Right lobe of liver (tissue), 4 donors: ENCODE data around the gene MAPK14.

Experiments used
- POLR2A ChIP-seq: fragments of 450-650 bp; IDR thresholded peaks from one replicate; pipeline ENCODE4 v1.6.1; 2017; ENCODE audit warnings: antibody characterized with exemption, mild to moderate bottlenecking
- TF ChIP-seq, protein P1 (sequence below), 4 donors: fragments of 200-600 bp in 3 of 4; fragments of 450-650 bp in 1 of 4; IDR thresholded peaks; one replicate each; pipeline versions ENCODE4 v1.5.1 to v1.8.0; 2016 to 2022; ENCODE audit warnings: antibody characterized with exemption in 4 of 4, mild to moderate bottlenecking in 2 of 4
- donor health status: DM: no; HTN: no; CAD: no.
- donor health status: DM: no; HTN: no; CAD: no.
- donor health status: DM: no; HTN: yes; CAD: no.

DNA sequence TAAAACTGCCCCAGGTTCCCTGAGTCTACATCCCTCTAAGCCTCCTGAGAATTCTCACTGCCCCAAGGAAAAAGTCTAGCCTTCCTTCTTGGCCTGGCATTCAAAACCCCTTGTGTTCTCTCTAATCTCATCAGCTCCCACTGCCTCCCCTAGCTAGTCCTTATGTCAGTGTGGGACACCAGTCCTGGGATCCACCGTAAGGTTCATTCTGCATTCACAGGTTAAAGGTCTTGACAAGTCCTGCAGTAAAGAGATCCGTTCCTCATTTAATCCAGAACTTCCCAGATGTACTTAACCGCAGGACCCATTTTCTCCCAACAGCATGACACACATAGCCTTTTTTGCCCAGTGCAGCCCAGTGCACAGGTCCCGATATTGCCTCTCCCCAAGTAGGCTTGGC lies 114.4 kb downstream of the MAPK14 start:
- TF ChIP-seq, protein P1, sequence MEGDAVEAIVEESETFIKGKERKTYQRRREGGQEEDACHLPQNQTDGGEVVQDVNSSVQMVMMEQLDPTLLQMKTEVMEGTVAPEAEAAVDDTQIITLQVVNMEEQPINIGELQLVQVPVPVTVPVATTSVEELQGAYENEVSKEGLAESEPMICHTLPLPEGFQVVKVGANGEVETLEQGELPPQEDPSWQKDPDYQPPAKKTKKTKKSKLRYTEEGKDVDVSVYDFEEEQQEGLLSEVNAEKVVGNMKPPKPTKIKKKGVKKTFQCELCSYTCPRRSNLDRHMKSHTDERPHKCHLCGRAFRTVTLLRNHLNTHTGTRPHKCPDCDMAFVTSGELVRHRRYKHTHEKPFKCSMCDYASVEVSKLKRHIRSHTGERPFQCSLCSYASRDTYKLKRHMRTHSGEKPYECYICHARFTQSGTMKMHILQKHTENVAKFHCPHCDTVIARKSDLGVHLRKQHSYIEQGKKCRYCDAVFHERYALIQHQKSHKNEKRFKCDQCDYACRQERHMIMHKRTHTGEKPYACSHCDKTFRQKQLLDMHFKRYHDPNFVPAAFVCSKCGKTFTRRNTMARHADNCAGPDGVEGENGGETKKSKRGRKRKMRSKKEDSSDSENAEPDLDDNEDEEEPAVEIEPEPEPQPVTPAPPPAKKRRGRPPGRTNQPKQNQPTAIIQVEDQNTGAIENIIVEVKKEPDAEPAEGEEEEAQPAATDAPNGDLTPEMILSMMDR (IDR thresholded peaks at IDR 0.05), result no peak
- TF ChIP-seq POLR2A, result no peak
